NCI-H2029 treated with DMSO at 0.1 percent for 48 hours (cell line): Measurements from ENCODE around the gene PMEPA1.

Experiments
- DNase-seq: peaks from one replicate; lab custom pipeline; 2025; lab: John Stamatoyannopoulos, UW

Gene PMEPA1

DNA sequence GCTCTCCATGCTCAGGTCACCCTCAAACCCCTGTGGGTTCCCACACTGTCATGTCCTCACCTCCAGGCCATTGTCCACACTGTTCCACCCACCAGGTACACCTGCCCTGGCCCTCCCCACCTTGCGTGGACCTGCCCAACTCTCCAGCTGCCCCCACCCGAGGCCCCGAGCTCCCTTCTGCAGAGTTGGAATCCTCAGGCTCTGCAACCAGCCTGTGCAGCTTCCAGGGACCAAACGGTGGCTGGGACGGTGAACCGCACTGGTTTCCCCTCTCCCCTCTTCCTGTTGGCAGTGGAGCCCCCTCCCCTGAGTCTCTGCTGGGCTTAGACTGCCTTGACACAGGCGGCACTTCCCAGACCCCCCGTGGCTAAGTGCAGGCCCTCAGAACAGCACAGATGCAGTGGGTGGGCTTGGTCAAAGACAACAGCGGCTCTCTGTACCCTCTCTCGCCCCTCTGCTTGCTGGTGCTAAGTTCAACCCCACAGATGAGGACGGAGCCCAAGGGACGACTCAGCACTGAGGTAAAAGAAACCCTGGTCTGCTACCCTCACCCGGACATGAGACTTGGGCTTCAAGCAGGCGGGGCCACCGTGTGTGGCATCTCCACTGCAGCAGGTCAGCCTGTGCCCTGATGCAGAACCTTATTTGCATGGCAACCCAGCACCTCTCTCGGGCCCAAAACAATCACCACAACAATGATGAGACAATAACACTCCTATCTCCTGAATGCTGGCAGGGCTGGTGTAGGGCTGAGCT, 100.6 kb downstream of the PMEPA1 start:
- DNase-seq: no peak

DNA sequence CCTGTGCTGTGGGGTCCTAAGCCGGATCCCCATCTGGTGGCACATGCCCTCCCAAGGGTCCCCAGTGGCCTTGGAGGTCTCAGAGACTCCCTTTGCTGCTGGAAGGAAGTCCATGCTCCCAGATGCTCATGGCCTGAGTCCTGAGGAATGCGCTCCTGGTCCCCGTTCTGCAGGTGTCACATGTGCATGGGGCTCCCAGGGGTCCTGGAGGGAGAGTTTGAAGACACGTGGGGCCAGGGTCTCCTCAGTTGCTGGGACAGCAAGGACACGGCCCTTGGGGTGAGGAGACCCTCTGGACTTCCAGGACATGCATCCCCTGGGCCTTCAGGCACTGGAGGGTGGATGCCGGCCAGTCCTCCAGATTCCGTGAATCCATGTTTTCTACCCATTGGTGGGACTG, 101.3 kb downstream of the PMEPA1 start:
- no peak for DNase-seq

DNA sequence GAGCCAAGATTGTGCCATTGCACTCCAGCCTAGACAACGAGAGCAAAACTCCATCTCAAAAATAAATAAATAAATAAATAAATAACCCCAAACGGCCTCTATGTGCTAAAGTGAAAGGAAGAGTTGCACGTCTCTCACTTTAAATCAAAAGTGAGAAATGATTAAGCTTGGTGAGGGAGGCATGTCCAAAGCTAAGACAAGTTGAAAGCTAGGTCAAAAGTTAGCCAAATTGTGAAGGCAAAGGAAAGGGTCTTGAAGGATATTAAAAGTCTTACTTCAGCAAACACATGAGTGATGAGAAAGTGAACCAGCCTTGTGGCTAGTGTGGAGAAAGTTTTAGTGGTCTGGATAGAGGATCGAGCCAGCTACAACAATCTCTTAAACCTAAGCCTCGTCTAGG, 103.9 kb downstream of the PMEPA1 start:
- no peak for DNase-seq

DNA sequence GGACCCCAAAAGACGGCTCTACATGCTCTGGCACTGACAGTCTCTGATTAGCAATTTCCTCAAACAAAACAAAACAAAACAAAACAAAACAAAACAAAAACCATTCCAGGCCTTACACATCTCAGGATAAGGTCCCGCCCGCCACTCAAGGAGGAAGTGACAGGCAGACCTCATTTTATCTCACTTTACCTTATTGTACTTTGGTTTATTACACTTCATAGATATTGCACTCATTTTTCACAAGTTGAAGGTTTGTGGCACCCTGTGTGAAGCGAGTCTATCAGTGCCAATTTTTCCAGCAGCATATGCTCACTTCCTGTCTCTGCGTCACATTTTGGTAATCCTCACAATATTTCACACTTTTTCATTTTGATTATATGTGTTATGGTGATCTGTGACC, 104.8 kb downstream of the PMEPA1 start:
- DNase-seq: no peak

DNA sequence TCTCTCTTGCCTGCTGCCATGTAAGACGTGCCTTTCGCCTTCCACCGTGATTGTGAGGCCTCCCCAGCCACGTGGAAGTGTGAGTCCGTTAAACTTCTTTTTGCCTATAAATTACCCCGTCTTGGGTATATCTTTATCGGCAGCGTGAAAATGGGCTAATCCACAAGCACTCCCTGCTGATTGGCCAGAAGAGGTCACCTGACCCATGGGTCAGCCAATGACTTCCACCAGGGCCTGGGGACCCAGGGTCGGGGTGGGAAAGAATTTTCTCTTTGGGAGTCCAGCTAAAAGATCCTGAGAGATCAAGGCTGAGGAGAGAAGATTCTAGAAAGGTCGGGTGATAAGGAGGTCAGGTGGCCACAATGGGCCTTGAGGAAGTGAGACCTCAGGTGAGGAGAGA, 106.7 kb downstream of the PMEPA1 start:
- no peak for DNase-seq

DNA sequence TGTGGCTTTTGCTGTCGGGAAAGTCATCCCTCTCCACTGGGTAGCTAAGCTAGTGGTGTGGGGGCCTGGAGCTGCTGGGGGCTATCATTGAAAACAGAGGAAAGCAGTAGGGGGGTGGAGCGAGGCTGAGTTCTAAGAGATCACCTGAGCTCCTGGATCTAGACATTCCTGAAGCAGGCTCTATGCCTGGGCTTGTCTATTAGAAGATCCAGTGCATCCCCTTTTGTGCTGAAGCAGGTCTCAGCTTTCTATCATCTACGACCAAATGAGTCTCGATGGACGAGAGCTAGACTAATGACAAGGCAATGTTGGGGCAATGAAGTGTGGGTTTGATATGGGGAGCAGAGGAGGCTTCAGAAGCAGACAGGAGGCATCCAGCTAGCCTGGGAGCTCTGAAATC, 108.1 kb downstream of the PMEPA1 start:
- DNase-seq: no peak

DNA sequence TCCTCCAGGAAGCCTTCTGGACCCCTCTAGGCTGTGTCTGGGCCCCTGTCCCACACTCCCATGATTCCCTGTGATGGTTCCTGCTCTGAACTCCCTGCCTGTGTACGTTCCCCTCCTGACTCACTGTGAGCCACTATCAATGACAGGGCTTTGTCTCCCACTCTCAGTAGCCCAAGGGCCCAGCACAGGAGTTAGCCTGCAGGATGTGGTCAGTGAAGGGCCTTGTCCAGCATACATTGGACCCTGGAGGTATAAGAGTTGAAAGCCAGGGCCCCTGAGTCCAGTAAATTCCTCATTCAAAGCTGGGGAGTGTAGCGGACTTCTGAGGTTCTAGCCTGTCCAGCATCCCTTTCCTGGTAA, 108.6 kb downstream of the PMEPA1 start:
- no peak for DNase-seq

DNA sequence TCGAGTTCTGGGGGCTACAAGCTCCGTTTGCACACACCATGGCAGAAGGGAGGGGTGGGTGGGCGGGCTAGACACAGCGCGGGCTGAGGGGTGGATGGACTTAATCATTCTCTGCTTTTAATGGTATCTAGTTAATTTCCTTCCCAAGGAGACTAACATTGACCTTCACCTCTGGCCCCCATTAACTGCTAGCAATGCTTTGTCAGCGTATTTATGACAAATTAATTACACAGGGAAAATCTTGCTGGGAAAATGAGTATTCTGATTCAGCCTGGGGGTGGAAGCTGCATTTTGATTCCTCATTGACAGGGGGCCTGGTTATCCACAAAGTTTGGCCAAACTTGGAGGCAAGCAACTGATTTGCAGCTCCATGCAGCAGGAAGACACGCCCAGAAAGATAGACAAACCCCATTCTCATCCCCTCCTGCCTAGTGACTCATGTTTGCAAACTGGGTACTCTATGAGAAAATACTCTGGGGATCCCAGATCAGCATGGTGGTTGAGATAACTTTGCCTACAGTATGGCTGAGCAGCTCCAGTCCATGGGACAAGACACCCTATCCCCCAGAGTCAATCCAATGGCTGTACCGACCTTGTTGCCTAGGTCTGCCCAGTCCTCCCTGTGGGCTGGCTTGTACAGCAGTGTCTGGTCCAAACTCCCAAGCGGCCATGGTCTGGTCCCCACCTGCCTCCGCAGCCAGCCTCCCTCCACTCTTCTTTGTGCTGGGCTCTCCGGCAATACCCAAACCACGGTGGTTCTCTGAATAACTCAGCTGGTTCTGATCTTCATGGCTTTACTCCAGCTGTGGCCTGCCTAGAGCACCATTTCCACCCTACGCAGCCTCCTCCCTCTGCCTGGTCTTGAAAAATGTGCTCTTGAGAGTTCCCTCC, 109.2 kb downstream of the PMEPA1 start:
- no peak for DNase-seq

DNA sequence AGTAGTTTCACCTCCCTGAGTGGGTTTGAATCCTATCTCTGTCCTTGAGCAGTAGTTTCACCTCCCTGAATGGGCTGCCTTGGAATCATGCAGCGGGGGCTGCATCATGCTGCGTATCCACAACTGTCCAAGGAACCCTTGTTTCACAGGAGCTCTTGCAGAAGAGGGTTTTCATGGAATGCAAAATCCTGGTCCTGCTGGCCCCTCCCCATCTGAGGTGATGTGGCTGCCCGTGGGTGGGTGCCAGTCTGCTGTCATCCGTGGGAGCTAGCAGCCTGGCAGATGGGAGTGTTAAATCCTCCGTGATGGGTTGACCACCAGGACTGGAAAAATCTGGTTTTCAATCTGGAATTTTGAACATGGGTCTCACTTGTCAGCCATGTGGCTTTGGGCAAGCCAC, 111.3 kb downstream of the PMEPA1 start:
- no peak for DNase-seq
